Measurements from ENCODE around the gene PSKH1.

PSKH1 gene

DNA sequence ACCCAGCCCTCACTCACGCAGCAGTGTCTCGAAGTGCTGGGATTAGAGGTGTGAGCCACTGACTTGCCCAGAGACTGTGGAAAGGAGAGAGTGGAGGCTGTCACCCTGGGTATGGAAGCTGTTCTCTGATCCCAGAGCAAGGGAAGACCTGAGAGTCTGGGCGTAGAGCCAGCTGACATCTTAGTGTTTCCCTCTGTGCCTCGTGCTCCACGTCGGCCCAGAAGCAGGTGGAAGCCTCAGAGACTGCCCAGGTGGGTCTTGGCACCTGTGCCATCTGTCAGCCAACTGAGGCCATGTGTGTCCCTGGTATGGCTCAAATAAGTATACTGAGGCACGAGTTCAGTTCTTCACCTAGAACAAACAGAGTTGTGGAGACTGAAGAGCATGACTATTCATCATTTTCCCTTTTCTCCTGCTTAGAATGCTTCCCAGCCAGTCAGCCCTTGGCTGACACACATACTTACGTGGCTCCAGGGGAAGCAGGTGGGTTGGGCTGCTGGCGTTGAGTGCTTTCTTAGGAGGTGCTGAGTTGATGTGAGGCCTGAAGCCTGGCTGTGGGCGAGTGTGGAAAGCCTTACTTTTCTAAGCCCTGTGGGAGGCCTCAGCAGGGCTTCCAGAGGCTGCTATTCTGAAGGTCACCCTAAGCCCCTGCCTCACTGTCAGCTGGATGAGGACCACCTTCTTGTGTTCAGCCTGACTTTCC is 30.5 kb downstream of the PSKH1 start (continued):
- TF ChIP-seq PPARA (CRISPR knock-in tag; IDR thresholded peaks at IDR 0.05; ENCODE audit: borderline replicate concordance) (no peak), OSR1 (CRISPR knock-in tag; IDR thresholded peaks at IDR 0.05) (no peak)

DNA sequence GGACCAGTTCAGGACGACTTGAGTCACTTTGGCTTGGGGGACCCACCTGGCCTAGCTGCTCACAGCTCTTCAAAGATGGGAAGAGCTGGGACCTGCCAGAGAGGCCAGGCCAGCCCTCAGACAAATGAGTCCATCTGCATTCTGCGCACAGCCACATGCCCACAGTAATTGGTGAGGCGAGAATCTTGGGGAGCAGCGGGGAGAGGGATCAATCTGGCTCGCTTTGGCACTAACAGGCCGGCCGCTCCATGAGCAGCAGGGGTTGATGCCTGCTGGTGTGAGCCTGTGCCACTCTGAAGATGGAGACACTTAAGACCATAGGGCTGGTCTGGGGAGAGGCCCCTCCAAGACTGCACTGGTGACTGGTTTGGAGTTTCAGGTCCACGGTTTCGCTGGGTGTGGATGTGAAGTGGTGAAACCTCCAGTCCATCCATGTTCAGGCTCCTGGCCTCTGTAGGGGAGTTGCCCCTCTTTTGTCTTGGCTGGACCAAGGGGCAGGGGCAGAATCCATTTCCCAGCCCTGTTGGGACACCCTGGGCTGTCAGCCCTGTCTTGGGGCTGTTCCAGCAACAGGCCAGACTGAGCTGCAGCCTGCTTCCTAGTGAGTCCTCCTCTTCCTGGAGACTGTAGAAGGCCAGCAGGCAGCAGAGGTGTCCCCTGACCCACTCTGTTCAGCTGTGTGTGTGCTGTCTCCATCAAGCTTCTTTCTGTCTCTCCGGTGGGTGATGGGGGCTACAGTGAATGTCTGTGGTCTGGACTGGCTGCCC is 31.3 kb downstream of the PSKH1 start:
- no peak for TF ChIP-seq RARB (CRISPR knock-in tag; IDR thresholded peaks at IDR 0.05)
- TF ChIP-seq OSR1 (CRISPR knock-in tag; IDR thresholded peaks at IDR 0.05), result no peak
- TF ChIP-seq TCF4 (CRISPR knock-in tag; IDR thresholded peaks at IDR 0.05; ENCODE audit: borderline replicate concordance), result no peak
- TF ChIP-seq ARNTL (CRISPR knock-in tag; IDR thresholded peaks at IDR 0.05; ENCODE audit: borderline replicate concordance, low read depth), result no peak
- no peak for TF ChIP-seq ZFP3 (CRISPR knock-in tag; IDR thresholded peaks at IDR 0.05)
- TF ChIP-seq ZNF565 (CRISPR knock-in tag; conservative IDR thresholded peaks at IDR 0.05; ENCODE audit: low read depth), result no peak
- no peak for TF ChIP-seq CSDC2 (CRISPR knock-in tag; IDR thresholded peaks at IDR 0.05)
- TF ChIP-seq, protein P1, sequence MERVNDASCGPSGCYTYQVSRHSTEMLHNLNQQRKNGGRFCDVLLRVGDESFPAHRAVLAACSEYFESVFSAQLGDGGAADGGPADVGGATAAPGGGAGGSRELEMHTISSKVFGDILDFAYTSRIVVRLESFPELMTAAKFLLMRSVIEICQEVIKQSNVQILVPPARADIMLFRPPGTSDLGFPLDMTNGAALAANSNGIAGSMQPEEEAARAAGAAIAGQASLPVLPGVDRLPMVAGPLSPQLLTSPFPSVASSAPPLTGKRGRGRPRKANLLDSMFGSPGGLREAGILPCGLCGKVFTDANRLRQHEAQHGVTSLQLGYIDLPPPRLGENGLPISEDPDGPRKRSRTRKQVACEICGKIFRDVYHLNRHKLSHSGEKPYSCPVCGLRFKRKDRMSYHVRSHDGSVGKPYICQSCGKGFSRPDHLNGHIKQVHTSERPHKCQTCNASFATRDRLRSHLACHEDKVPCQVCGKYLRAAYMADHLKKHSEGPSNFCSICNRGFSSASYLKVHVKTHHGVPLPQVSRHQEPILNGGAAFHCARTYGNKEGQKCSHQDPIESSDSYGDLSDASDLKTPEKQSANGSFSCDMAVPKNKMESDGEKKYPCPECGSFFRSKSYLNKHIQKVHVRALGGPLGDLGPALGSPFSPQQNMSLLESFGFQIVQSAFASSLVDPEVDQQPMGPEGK (CRISPR knock-in tag; IDR thresholded peaks at IDR 0.05; ENCODE audit: borderline replicate concordance), result no peak
- TF ChIP-seq PPARA (CRISPR knock-in tag; IDR thresholded peaks at IDR 0.05; ENCODE audit: borderline replicate concordance), result no peak
- TF ChIP-seq ISL1 (CRISPR knock-in tag; IDR thresholded peaks at IDR 0.05), result no peak
- no peak for TF ChIP-seq ZFP30 (CRISPR knock-in tag; IDR thresholded peaks at IDR 0.05)
- no peak for TF ChIP-seq SNAI2 (CRISPR knock-in tag; IDR thresholded peaks at IDR 0.05)
- no peak for TF ChIP-seq BACH2 (CRISPR knock-in tag; IDR thresholded peaks at IDR 0.05; ENCODE audit: borderline replicate concordance)
- ATAC-seq, result no peak

DNA sequence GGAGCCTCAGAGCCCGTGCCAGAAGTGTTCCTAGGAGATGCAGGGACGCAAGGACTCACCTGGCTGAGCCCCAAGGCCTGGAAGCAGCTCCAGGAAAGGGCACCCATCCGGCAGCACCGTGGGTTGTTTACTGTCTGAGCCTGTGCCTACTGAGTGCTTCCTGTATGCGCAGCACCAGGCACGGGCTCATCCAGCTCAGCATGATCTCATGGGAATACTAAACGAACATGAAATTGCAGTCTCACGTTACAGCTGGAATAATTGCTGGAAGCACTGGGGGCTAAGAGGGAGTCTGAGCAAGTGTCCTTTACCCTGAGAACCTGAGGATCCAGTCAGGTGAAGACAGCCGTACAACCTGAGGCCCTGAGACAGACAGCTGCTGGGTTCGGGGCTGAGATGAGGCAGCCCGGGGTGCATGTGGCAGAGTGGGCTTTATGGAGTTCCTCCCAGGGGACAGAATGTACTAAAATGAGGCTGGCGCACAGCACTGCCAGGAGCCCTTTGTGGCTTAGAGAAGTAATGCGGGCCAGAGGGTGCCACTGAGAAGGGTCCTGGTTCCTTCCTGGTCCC is 33.2 kb downstream of the PSKH1 start:
- TF ChIP-seq SNAI2 (CRISPR knock-in tag; IDR thresholded peaks at IDR 0.05), result no peak
- TF ChIP-seq ZNF565 (CRISPR knock-in tag; conservative IDR thresholded peaks at IDR 0.05; ENCODE audit: low read depth), result no peak
- no peak for TF ChIP-seq RARB (CRISPR knock-in tag; IDR thresholded peaks at IDR 0.05)
- TF ChIP-seq BACH2 (CRISPR knock-in tag; IDR thresholded peaks at IDR 0.05; ENCODE audit: borderline replicate concordance), result no peak
- no peak for TF ChIP-seq CSDC2 (CRISPR knock-in tag; IDR thresholded peaks at IDR 0.05)
- peak; percentile 34; the same call in 2 of the 3 replicates for ATAC-seq

DNA sequence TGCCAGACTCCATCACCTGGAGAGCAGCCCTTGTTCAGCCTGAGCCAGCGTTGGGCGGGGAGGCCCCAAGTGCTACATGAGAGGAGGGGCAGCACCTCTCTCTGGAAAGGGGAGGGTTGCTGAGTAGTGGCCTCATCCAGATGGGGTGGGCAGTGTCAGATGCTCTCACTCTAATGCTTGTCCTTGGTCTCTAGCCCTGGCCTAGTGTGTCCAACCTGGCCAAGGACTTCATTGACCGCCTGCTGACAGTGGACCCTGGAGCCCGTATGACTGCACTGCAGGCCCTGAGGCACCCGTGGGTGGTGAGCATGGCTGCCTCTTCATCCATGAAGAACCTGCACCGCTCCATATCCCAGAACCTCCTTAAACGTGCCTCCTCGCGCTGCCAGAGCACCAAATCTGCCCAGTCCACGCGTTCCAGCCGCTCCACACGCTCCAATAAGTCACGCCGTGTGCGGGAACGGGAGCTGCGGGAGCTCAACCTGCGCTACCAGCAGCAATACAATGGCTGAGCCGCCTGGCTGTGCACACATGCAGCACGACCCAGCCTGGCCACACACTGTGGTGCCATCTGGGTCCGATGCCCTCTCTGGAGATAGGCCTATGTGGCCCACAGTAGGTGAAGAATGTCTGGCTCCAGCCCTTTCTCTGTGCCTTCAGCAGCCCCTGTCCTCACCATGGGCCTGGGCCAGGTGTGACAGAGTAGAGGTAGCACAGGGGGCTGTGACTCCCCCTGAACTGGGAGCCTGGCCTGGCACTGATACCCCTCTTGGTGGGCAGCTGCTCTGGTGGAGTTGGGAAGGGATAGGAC is 34.3 kb downstream of the PSKH1 start:
- TF ChIP-seq ZNF70 (CRISPR knock-in tag; IDR thresholded peaks at IDR 0.05), result no peak
- TF ChIP-seq ZFP3 (CRISPR knock-in tag; IDR thresholded peaks at IDR 0.05), result no peak
- no peak for TF ChIP-seq BACH2 (CRISPR knock-in tag; IDR thresholded peaks at IDR 0.05; ENCODE audit: borderline replicate concordance)
- TF ChIP-seq ARNTL (CRISPR knock-in tag; IDR thresholded peaks at IDR 0.05; ENCODE audit: borderline replicate concordance, low read depth), result no peak
- no peak for TF ChIP-seq TCF4 (CRISPR knock-in tag; IDR thresholded peaks at IDR 0.05; ENCODE audit: borderline replicate concordance)
- no peak for TF ChIP-seq RARB (CRISPR knock-in tag; IDR thresholded peaks at IDR 0.05)
- TF ChIP-seq ZC3H10 (CRISPR knock-in tag; IDR thresholded peaks at IDR 0.05), result no peak
- TF ChIP-seq TOX (CRISPR knock-in tag; IDR thresholded peaks at IDR 0.05; ENCODE audit: borderline replicate concordance), result no peak
- TF ChIP-seq, protein P2, sequence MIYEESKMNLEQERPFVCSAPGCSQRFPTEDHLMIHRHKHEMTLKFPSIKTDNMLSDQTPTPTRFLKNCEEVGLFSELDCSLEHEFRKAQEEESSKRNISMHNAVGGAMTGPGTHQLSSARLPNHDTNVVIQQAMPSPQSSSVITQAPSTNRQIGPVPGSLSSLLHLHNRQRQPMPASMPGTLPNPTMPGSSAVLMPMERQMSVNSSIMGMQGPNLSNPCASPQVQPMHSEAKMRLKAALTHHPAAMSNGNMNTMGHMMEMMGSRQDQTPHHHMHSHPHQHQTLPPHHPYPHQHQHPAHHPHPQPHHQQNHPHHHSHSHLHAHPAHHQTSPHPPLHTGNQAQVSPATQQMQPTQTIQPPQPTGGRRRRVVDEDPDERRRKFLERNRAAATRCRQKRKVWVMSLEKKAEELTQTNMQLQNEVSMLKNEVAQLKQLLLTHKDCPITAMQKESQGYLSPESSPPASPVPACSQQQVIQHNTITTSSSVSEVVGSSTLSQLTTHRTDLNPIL (CRISPR knock-in tag; IDR thresholded peaks at IDR 0.05; ENCODE audit: low read depth), result no peak
- no peak for TF ChIP-seq OSR1 (CRISPR knock-in tag; IDR thresholded peaks at IDR 0.05)
- TF ChIP-seq, protein P1 (CRISPR knock-in tag; IDR thresholded peaks at IDR 0.05; ENCODE audit: borderline replicate concordance), result no peak
- no peak for TF ChIP-seq SNAI2 (CRISPR knock-in tag; IDR thresholded peaks at IDR 0.05)
- TF ChIP-seq ZFP30 (CRISPR knock-in tag; IDR thresholded peaks at IDR 0.05), result no peak
- no peak for ATAC-seq
